Glomerular endothelial cell (primary cell): ENCODE measurements around the gene ACOX1. TPM values are rescaled to one million over a fixed set of nuclear protein-coding genes. Genes with fewer than 3 reads are reported as not detected.

Source experiments
- DNase-seq: peaks from one replicate; pipeline ENCODE4 v3.0.0-alpha.2; 2011; ENCODE audit warnings: low read depth, low spot score; ENCODE audit errors: extremely low read depth
- total RNA-seq: library from RNA; depleted of rRNA; stranded (reverse); fragments of >200 nt; gene quantifications from 2 replicates; pipeline ENCODE4 v1.2.3, GENCODE V29; 2015

The ACOX1 gene
- total RNA-seq, 1 donor from 2014 or later = 47.4 TPM

- peak; percentile 27 for DNase-seq
Measured at GRCh38 chr17:75940727-75941441, 38.1 kb downstream of the ACOX1 start, which contains the start of gene FBF1. Gene FBF1, minus strand, starts transcription at chr17:75941042. Its CDS starts 2,893 bp downstream, at chr17:75938149.

GRCh38 chr17:75937652-75938051, 41.3 kb downstream of the ACOX1 start:
- DNase-seq = no peak

GRCh38 chr17:75933808-75934207, 45.2 kb downstream of the ACOX1 start:
- no peak for DNase-seq

- no peak for DNase-seq
Measured at GRCh38 chr17:75932852-75933251, 46.1 kb downstream of the ACOX1 start.

GRCh38 chr17:75931062-75931461, 47.9 kb downstream of the ACOX1 start:
- no peak for DNase-seq

- no peak for DNase-seq
Measured at GRCh38 chr17:75927286-75927922, 51.6 kb downstream of the ACOX1 start.

GRCh38 chr17:75926456-75926855, 52.5 kb downstream of the ACOX1 start:
- DNase-seq = no peak

- no peak for DNase-seq
Measured at GRCh38 chr17:75925912-75926311, 53.1 kb downstream of the ACOX1 start.

GRCh38 chr17:75925103-75925502, 53.9 kb downstream of the ACOX1 start:
- DNase-seq = no peak

- DNase-seq = no peak
Measured at GRCh38 chr17:75922963-75923874, 55.7 kb downstream of the ACOX1 start.

- DNase-seq = no peak
Measured at GRCh38 chr17:75922173-75922961, 56.6 kb downstream of the ACOX1 start.

- no peak for DNase-seq
Measured at GRCh38 chr17:75921596-75921995, 57.4 kb downstream of the ACOX1 start.

GRCh38 chr17:75920045-75920560, 58.9 kb downstream of the ACOX1 start:
- no peak for DNase-seq

- DNase-seq = no peak
Measured at GRCh38 chr17:75919611-75920010, 59.4 kb downstream of the ACOX1 start.

- no peak for DNase-seq
Measured at GRCh38 chr17:75917917-75918445, 61.0 kb downstream of the ACOX1 start.

- no peak for DNase-seq
Measured at GRCh38 chr17:75917141-75917916, 61.6 kb downstream of the ACOX1 start.

GRCh38 chr17:75915268-75915667, 63.7 kb downstream of the ACOX1 start:
- DNase-seq = no peak

- no peak for DNase-seq
Measured at GRCh38 chr17:75914643-75915267, 64.2 kb downstream of the ACOX1 start.
